Spleen (tissue), 11 donors: ENCODE data around the gene RRAGD. TPM values are rescaled to one million over a fixed set of nuclear protein-coding genes. Genes with fewer than 3 reads are reported as not detected.

Experiments
- DNase-seq: peaks from one replicate; pipeline ENCODE4 v3.0.0-alpha.2; 2020
- H3K27ac ChIP-seq, 8 donors: fragments of 200-600 bp; sonication (generic) in 7 of 8; 1 replicate in 4 of 8; 2 replicates in 4 of 8; pipeline versions ENCODE4 v1.5.0 to v1.8.0; 2016 to 2021; ENCODE audit warnings: inconsistent platforms in 4 of 8, mild to moderate bottlenecking in 4 of 8, moderate library complexity in 1 of 8
- H3K27me3 ChIP-seq, 7 donors: fragments of 200-600 bp; sonication (generic) in 6 of 7; replicated peaks in 1 of 7; 1 replicate in 4 of 7; 2 replicates in 3 of 7; pipeline versions ENCODE4 v1.5.0 to v1.8.0; 2016 to 2021; ENCODE audit warnings: inconsistent platforms in 3 of 7, mild to moderate bottlenecking in 1 of 7
- H3K36me3 ChIP-seq, 6 donors: fragments of 200-600 bp; sonication (generic) in 5 of 6; 1 replicate in 4 of 6; 2 replicates in 2 of 6; pipeline versions ENCODE4 v1.5.0 to v1.8.0; 2016 to 2021; ENCODE audit warnings: inconsistent platforms in 2 of 6
- H3K4me1 ChIP-seq, 6 donors: fragments of 200-600 bp; sonication (generic) in 5 of 6; 1 replicate in 3 of 6; 2 replicates in 3 of 6; pipeline versions ENCODE4 v1.5.0 to v1.8.0; 2016 to 2021; ENCODE audit warnings: inconsistent platforms in 3 of 6
- H3K4me3 ChIP-seq, 8 donors: fragments of 200-600 bp; sonication (generic) in 7 of 8; 1 replicate in 4 of 8; 2 replicates in 4 of 8; pipeline versions ENCODE4 v1.5.0 to v1.8.0; 2016 to 2021; ENCODE audit warnings: inconsistent platforms in 4 of 8, mild to moderate bottlenecking in 4 of 8, moderate library complexity in 2 of 8
- H3K9me3 ChIP-seq, 8 donors: fragments of 200-600 bp; sonication (generic) in 7 of 8; 1 replicate in 4 of 8; 2 replicates in 4 of 8; pipeline versions ENCODE4 v1.5.0 to v1.8.0; 2016 to 2021; ENCODE audit warnings: inconsistent platforms in 4 of 8
- POLR2A ChIP-seq, 3 donors: fragments of 450-650 bp; IDR thresholded peaks; one replicate each; pipeline ENCODE4 v1.5.1; 2017; ENCODE audit warnings: antibody characterized with exemption in 3 of 3, mild to moderate bottlenecking in 1 of 3
- POLR2AphosphoS5 ChIP-seq, 3 donors: sonication (generic); formaldehyde crosslinking; IDR thresholded peaks; one replicate each; pipeline ENCODE4 v1.5.1; 2017; ENCODE audit warnings: antibody characterized with exemption in 3 of 3
- WGBS, 5 donors: extraction: QIAGEN DNeasy Blood & Tissue Kit in 3 of 5; methylation state at CpG; one replicate each; pipeline versions ENCODE4 v1.1.5 to v1.1.7; 2013 to 2018; 5-methylcytosine and 5-hydroxymethylcytosine counted together
- intact Hi-C: fragments of 100-400 bp; cut with DNase I; formaldehyde crosslinking; loops from one replicate; pipeline ENCODE4 v1.15.0; 2023; ENCODE audit warnings: low total_unique reads
- polyA plus RNA-seq, 3 donors: library from polyadenylated mRNA; stranded (reverse); fragments of 200-250 nt; gene quantifications; one replicate each; pipeline ENCODE4 v1.2.1, GENCODE V29; 2013
- total RNA-seq, 7 donors: library from RNA; depleted of rRNA in 3 of 7; stranded (reverse); fragments of >200 nt in 3 of 7; fragmentation: NEBNext Ultra II Directional in 4 of 7; extraction: Animal tissue kit (Norgen Biotek cat#: 25700) in 4 of 7; gene quantifications; one replicate each; pipeline versions ENCODE4 v1.1.0 to v1.2.1, GENCODE V29; 2016 to 2021
- TF ChIP-seq, protein P1 (sequence below), 11 experiments: fragments of 200-600 bp in 7 of 11; fragments of 450-650 bp in 4 of 11; sonication (generic) in 4 of 11; IDR thresholded peaks in 8 of 11; conservative IDR thresholded peaks in 3 of 11; 1 replicate in 7 of 11; 2 replicates in 4 of 11; pipeline versions ENCODE4 v1.4.0 to v1.8.0; 2016 to 2021; ENCODE audit warnings: antibody characterized with exemption in 11 of 11, inconsistent platforms in 4 of 11, mild to moderate bottlenecking in 1 of 11
- donor health status: healthy with polysubstance abuse.
- donor health status: DM: no; HTN: no; CAD: no; lungs with moderate emphysema.
- donor health status: DM: no; HTN: no; CAD: no.
- donor health status: Bipolar disorder and iron deficiency.
- donor health status: healthy.
- donor health status: DM: no; HTN: no; CAD: no.
- donor health status: DM: yes; HTN: yes; CAD: no.

The RRAGD gene
- total and polyA plus RNA-seq, 10 donors, result 3.1 to 26.5 (median 15.4) TPM

DNA sequence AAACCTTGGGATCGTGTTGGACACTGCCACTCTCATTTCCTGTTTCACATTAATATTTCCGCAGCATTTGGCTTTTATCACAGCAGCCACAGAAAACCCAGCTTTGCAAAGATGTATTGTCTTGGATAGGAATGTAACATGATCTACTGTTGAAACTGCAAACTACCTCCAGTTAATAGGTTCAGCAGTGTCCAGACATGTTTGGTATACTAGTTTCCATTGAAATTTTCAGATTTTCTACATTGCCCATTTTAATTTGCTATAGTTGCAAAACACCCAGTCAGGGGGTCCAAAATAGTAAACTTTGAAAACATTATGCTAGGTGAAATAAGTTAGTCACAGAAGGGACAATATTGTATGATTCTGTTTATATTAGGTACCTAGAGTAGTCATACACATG lies 24.2 kb upstream of the RRAGD start:
- Histone ChIP-seq H3K4me3 (no peak overlapping the region), H3K36me3 (no peaks in the 10 kb centered on the region), H3K27ac (no peak overlapping the region), H3K27me3 (no peaks in the 10 kb centered on the region), H3K9me3 (no peaks in the 10 kb centered on the region), H3K4me1 (peaks cover 0 to 34% (median 19%) of the 10 kb centered on the region in 6 donors)
- TF ChIP-seq POLR2AphosphoS5 (IDR thresholded peaks at IDR 0.05) (no peak), POLR2A (IDR thresholded peaks at IDR 0.05) (no peak)
- TF ChIP-seq, protein P1, sequence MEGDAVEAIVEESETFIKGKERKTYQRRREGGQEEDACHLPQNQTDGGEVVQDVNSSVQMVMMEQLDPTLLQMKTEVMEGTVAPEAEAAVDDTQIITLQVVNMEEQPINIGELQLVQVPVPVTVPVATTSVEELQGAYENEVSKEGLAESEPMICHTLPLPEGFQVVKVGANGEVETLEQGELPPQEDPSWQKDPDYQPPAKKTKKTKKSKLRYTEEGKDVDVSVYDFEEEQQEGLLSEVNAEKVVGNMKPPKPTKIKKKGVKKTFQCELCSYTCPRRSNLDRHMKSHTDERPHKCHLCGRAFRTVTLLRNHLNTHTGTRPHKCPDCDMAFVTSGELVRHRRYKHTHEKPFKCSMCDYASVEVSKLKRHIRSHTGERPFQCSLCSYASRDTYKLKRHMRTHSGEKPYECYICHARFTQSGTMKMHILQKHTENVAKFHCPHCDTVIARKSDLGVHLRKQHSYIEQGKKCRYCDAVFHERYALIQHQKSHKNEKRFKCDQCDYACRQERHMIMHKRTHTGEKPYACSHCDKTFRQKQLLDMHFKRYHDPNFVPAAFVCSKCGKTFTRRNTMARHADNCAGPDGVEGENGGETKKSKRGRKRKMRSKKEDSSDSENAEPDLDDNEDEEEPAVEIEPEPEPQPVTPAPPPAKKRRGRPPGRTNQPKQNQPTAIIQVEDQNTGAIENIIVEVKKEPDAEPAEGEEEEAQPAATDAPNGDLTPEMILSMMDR (IDR thresholded peaks at IDR 0.05 in 8 of 11, conservative IDR thresholded peaks at IDR 0.05 in 3 of 11), result no peak
- WGBS, 5 donors, result 24 to 42% (median 30%) methylated on average over 2 of the region's 2 CpGs
- DNase-seq, result no peak
- intact Hi-C loops, result loop anchor here (10.0 kb wide), 1 partner anchor 169 kb away; no protein-coding TSS in a partner anchor

DNA sequence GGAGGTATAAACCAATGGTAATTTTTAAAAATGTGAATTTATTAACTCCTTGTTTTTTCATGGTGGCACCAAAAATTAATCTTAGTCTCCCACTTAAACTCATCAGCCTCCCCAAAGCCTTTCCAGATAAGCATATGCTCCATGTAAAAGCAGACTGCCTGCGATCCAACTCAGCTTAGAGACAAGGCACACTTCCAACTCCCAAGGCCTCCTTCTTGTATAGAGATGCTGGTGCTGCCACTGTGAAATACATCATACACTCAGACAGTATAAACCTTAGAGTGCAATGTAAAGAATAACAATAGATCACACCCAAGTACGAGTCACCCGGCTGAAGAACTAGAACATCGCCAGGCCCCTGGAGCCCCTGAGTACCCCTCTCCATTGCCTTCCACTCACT lies 22.9 kb upstream of the RRAGD start:
- H3K4me3 ChIP-seq, result no peak overlapping the region
- H3K36me3 ChIP-seq, result no peaks in the 10 kb centered on the region
- no peaks in the 10 kb centered on the region for H3K9me3 ChIP-seq
- no peaks in the 10 kb centered on the region for H3K27me3 ChIP-seq
- no peak for DNase-seq
- intact Hi-C loops, result loop anchor here (10.0 kb wide), 1 partner anchor 170 kb away; no protein-coding TSS in a partner anchor
- TF ChIP-seq POLR2AphosphoS5 (IDR thresholded peaks at IDR 0.05) (no peak), POLR2A (IDR thresholded peaks at IDR 0.05) (no peak)
- TF ChIP-seq, protein P1 (IDR thresholded peaks at IDR 0.05 in 8 of 11, conservative IDR thresholded peaks at IDR 0.05 in 3 of 11), result no peak
- no peak overlapping the region for H3K27ac ChIP-seq
- 92 to 98% (median 96%) methylated on average over 4 of the region's 4 CpGs for WGBS, 5 donors
- peaks cover 0 to 34% (median 19%) of the 10 kb centered on the region in 6 donors for H3K4me1 ChIP-seq

DNA sequence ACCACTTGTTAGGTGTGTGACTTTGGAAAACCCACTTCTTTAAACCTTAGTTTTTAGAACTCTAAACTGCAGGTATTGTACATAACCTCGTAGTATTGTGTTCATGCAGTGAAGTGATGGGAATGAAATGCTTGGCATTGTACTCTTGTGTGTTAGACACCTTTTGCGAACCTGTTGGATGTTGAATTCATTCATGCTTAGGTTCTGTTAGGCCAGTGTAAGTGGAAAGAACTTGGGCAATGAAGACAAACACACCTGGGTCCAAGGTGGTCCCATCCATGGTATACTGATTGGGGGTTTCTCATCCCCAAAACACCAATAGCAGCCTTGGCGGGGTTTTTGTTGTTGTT lies 22.1 kb upstream of the RRAGD start:
- DNase-seq, result no peak
- H3K9me3 ChIP-seq, result no peaks in the 10 kb centered on the region
- intact Hi-C loops, result loop anchor here (10.0 kb wide), 1 partner anchor 171 kb away; no protein-coding TSS in a partner anchor
- H3K36me3 ChIP-seq, result no peaks in the 10 kb centered on the region
- H3K27me3 ChIP-seq, result no peaks in the 10 kb centered on the region
- peak overlapping the region in 5 of 8 donors; percentile 63 to 92 (median 74) for H3K4me3 ChIP-seq
- TF ChIP-seq, protein P1 (IDR thresholded peaks at IDR 0.05 in 8 of 11, conservative IDR thresholded peaks at IDR 0.05 in 3 of 11), result no peak
- TF ChIP-seq POLR2AphosphoS5 (IDR thresholded peaks at IDR 0.05) (no peak), POLR2A (IDR thresholded peaks at IDR 0.05) (no peak)
- H3K27ac ChIP-seq, result peak overlapping the region in 1 of 8 donors; percentile 41
- WGBS, 5 donors, result 83 to 92% (median 86%) methylated on average over 3 of the region's 3 CpGs
- peaks cover 0 to 34% (median 19%) of the 10 kb centered on the region in 6 donors for H3K4me1 ChIP-seq

DNA sequence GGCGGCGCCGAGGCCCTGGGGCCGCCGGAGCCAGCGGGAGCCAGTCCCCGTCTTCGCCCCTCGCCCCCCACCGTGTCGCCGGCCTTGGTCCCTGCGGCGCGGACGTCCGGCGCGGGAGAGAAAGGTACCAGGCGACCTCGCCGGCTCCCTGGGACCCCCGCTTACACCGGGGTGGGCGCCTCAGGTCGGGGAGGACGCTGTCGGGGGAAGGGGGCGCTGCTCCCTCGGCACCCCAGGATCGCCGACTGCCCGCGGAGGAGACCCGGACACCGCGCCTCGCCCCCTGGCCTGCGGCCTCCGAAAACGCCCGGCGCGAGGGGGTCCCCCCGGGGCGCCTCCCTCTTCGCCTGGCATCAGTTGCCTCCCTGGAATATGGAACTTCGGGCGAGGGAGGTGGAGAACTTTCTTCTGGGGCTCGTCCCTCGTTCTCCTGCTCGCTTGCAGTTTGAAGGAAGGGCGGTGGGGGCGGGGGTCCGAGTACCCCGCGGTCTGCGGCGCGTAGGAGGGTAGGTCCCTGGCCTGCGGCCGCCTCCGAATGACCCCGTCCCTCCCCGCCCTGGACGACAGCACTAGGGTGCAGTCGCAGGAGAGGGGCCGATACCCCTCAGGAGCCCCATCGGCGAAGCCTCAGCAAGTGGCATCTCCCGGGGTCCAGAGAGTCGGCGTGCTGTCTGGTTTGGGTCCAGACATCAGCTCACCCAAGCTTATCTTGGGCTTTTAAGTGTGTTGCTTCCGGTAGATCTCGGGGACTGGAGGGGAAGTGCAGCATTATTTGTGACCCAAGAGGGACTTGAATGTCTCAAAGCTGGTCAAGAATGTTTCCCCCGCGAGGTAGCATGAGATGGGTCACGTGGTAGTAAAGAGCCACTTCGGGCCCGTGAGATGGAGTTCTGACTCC lies 21.4 kb upstream of the RRAGD start:
- peak overlapping the region in 3 of 8 donors; percentile 41 to 59 (median 43) for H3K27ac ChIP-seq
- DNase-seq, result peak; percentile 84
- WGBS, 5 donors, result 1 to 4% (median 3%) methylated on average over 36 to 80 of the region's 80 CpGs

More for the DNA sequence above, 21.4 kb upstream of the RRAGD start:
- intact Hi-C loops, result loop anchor here (10.0 kb wide), 1 partner anchor 171 kb away; no protein-coding TSS in a partner anchor
- Histone ChIP-seq H3K9me3 (no peaks in the 10 kb centered on the region), H3K36me3 (no peaks in the 10 kb centered on the region), H3K27me3 (no peaks in the 10 kb centered on the region), H3K4me3 (peak overlapping the region; percentile 63 to 92 (median 72)), H3K4me1 (peaks cover 0 to 34% (median 19%) of the 10 kb centered on the region in 6 donors)
- no peak for TF ChIP-seq POLR2A (IDR thresholded peaks at IDR 0.05)
- peak in 1 of 3 donors; percentile 6 for TF ChIP-seq POLR2AphosphoS5 (IDR thresholded peaks at IDR 0.05)
